ENCODE data around the gene GKN1.

GKN1 gene

DNA sequence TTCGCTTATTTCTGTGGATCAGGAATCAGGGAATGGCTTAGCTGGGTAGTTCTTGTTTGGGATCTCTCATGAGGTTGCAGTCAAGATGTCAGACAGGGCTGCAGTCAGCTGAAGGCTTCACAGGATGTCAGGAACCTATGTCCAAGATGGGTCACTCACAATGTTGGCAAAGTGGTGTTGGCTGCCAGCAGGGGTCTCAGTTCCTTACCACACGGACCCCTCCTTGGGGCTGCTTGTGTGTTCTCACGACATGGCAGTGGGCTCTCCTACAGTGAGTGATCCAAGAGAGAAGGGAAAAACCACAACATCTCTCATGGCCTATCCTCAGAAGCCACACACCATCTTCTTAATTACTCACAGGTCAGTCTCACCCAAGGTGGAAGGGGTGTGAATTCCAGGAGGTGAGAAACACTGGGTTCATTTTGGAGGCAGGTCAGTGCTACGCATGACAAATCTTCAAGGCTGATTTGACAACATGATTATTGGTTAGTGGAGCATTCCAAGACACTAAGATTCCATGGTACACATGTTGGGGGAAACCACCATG is 37.2 kb downstream of the GKN1 start:
- peak; percentile 10 for DNase-seq

DNA sequence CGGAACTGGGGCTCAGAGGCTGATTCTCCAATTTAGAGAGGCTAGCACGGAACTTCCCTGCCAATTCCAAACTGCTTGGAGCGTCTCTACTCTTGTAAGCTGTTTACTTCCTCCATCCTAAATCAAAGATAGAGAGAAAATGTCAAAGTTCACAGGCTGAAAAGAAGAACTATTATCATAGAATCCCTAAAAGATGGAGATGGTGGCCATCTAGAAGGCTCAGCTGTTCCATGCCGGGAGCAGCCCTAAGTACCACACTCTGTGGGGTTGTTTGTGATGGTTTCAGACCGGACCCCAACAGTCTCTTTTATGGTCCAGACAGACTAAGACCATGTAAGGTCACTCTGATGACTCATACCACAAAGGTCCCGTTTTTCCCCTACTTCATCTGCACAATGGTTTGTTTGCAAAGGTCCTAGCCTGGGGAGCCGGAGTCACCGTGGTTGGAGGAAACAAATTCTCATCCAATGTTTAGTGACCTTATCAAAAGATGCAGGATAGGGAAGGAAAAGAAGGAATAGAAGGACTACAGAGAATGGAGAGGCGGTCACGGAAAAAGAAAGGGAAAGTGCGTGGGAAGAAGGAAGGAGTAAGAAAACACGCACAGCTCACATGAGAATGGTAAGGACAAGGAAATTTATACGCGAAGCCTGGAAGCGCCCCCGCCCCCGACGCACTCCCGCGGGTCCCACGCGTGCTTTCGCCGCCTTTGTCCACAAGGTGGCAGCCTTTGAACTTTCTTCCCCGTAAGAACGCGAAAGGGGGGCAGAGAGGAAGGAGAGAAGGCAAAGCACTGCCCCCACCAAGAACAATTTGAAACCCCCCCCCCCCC is 38.1 kb downstream of the GKN1 start:
- DNase-seq: peak; percentile 94

DNA sequence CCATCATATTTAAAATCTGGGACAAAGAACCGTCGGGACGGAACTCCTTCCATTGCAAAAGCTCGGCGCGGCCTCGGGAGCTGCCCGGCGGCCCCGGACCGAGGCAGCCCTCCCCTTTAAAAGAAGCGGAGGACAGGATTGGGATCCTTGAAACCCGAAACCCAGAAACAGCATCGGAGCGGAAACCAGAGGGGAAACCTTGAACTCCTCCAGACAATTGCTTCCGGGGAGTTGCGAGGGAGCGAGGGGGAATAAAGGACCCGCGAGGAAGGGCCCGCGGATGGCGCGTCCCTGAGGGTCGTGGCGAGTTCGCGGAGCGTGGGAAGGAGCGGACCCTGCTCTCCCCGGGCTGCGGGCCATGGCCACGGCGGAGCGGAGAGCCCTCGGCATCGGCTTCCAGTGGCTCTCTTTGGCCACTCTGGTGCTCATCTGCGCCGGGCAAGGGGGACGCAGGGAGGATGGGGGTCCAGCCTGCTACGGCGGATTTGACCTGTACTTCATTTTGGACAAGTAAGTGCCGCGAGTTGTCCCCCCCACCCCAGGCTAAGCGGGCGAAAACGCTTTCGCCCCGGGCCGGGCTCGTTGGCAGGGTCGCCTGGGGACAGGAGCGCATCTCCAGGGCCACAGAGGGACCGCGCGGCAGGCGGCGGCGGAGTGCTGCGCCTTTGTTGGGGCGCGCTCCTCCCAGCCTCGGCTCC is 38.9 kb downstream of the GKN1 start, which contains the start of gene ANTXR1:
Gene ANTXR1 (plus strand): TSS at position 38 of the 698 bp plus-strand sequence. CDS start 321 bp downstream, at position 359.
- DNase-seq: peak; percentile 94

DNA sequence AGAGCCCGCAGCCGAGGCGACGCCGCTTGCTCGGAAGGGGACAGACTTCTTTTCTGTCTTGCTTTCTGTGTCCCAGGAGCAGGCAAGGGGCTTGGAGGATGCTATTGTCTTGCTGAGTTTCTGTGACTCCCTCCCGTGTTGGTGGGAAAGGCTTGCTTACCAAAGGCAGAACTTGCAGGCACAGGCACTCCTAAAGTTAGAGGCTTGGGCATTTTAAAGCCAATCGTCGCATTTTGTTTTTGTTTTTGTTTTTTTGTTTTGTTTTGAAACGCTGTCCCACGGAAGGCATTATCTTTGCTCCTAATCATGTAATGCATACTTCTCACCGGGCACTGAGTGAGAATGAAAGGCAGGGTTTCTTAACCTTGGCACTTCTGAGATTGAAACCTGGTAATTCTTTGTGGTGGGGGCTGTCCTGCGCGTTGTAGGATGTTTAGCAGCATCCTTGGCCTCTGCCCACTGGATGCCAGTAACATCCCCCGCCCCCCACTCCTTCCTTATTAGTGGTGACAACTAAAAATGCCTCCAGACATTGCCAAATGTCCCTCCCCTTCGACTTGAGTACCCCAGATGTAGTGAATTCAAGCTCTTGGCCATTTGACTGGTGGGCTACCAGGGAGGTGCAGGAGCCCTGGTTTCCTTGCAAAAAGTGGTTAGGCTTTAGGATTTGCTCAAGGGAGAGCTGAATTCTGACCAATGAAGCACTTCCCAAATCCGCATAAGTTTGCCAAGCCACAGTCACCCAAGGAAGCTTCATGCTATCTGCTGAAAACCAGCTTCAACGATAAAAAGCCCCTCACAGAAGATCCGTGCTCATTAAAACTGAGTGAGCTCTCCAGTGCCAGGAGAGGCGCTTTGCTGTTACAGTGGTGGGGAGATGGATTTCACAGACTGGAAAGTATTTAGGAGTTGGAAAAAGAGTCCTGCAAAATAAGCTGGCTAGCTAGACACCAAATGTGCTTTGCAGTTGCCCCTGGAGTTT is 39.7 kb downstream of the GKN1 start:
- peak; percentile 61 for DNase-seq

DNA sequence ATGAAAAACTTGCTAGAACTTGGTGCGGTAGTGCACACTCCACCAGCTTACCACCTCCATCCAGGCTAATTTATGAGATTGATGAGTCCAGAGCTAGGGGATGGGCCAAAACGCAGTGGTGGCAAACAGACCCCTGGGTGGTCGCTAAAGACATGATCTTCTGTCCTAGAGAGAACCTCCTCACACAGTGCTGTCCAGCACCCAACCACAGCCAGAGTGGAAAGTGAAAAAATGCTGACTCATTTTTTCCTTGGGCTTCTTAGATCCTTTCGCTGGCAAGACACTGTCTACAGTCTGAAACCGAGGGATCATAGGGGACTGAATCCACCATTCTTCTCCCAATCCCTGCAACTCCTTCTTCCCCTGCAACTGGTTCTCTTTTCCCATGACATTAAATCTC is 42.6 kb downstream of the GKN1 start:
- DNase-seq: no peak

DNA sequence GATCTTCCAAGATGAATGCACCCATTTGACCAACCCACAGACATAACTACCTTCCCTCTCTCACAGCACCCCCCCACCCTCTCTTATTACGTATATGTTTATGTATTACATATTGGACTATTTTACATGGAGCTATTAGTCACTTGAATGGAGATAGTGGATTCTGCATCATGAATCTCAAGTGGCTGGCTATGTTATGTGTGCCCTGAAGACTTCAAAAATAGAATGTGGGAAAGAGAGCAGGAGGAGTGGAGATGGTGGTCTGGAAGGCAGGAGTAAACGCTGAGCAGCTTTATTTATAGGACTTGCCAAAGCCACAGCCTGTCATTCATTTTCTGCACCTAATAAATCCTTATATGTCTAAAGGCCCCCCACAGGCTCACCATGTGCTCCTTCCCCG is 43.4 kb downstream of the GKN1 start:
- no peak for DNase-seq

DNA sequence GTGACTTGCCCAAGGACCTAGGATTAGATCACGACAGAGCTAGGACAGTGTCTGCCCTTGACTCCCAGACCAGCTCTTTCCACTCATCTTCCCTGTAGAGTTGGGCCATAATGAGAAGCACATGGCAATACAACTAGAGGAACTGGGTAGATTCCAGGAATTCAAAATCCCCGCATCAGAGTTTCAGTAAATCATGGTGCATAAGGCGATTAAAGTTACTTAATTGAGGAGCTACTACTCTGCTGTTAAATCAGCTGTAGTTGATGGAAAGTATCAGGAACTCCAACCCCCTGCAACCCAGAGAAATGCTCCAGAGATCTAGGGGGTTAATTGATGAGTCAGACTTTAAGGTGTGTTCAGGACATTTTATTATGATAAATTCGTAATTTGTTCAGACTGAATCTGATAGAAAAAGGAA is 44.3 kb downstream of the GKN1 start:
- no peak for DNase-seq

DNA sequence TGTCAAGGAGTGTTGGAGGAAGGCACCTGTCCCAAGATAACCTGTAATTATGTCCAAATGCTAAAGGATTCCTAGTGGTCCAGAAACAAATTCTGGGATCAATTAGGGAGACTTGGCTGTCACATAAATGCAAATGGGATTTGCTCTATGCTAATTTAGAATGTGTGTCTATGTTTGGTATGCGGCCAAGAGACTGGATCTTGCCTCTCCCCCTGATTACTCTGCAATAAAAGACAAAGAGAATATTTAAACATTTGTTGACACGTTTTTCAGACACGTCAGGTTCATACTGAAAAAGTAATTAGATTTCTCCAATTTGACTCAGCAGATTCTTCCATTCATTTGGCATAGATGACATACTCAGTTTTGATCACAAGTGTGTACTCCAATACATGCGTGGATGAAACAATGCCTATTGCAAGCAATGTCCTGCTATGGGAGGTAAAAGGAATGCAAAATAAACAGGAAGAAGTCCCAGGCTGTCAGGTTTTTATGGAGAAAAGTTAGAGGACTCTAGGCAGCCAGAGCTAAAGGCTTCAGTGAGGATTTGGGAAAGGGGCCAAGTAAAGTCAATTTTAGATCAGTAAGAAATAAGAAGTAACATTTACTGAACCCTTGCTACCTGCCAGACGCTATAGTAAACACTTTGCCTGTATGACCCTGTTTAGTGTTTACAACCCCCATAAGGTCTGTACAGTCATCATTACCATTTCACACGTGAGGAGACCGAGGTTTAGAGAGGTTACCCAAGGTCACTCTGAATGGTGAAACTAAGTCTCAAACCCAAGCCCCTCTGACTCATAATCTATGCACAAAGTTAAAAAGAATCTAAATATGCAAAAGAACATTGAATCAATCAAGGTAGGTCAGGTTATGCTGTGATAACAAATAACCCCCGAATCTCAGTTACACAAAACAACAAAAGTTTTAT is 46.3 kb downstream of the GKN1 start:
- no peak for DNase-seq

DNA sequence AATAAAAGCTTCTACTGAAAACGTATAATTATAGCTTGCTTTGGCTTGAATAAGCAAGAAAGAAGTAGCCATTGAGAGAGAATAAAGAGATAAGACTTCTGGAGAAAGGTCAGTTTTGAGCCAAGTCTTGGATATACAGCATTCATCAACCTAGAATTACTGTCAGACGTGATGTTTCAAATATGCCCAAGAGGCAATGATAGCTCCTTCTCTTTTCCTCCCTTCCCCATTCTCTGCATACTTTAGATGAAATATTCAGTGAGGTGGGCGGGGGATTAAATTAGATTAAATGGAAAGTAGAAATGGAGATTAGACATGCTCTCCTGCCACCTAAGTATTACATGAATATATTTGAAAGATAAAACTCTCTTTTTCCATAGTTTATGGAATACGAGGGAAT is 47.3 kb downstream of the GKN1 start:
- no peak for DNase-seq

DNA sequence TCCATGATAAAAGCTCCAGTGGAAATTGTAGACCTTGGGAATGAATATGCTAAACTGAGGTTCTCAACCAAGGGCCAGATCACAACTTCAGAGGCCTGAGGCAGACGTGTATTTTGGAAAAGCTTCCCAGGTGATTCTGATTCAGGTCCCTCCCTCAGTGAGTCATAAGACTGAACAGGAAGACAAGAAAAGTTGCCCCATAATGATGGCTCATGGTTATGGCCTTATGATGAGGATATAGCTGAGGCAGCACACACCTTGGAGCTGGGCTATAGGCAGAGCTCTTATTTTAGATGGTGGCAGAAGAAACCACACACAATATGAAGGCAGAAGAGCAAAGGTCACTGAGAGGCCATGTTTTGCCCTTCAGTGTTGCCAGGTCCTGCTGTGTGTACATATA is 48.1 kb downstream of the GKN1 start:
- DNase-seq: no peak

DNA sequence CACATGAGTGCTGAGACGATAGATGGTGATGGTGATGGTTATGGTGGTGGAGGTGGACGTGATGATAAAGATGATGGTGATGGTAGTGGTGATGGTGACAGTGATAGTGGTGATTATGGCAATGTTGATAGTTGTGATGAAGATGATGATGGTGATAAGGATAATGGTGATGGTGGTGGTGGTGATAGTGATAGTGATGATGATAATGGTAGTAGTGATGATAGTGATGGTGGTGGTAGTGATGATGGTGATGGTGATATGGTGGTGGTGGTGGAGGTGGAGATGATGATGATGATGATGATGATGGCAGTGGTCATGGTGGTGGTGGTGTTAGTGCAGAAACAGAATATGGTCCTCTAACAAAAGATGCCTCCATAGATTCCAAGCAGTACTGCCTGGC is 48.8 kb downstream of the GKN1 start:
- DNase-seq: no peak

DNA sequence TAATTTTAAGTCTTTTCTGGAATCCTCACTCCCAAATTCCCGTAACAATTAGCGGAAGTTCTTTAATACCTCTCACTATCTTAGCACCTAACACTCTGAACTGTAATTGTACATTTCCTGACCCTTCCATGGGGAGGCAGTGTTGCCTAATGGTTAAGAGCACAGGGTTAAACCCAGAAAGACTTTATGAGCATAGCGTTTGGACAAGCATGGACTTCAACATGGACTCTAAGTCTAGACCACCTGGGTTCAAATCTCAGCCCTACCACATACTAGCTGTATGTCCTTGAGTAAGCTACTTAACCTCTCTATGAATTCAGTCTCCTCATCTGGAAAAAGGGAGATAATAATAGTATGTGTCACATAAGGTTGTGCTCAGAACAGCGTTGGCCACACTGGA is 51.6 kb downstream of the GKN1 start:
- no peak for DNase-seq

DNA sequence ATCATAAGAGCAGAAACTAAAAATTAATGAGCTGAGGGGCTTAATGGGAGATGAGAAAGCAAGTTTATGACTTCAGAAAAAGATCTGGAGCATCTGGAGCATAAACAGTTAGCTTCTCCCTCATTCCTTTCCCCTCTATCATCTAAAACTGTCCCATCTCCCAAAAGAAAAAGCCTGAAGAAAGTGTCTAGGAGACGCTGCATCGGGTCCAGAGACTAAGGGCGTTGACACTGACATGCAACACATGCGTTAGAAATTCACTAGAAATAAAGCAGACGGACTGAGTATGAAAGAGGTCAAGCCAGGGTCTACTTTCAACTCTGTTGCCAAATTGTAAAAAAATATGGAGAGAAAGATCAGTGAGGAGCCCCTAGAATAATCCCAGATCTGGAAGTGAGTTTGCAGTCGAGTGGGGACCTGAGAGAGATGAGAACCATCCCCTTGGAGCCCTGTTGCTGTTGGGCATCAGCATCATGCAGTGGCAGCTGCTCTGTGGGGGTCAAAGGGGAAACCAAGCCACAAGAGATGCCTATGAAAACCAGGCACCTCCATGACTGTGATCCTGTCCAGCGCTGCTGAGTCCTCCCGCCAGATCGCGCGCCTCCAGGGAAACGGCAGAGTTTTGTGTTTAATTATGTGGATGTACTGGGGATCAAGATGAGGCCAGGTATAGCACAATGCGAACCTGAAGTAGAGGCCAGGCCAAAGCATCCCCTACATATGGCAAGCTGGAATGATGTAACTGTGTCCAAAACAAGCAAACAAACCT is 52.4 kb downstream of the GKN1 start:
- no peak for DNase-seq

Data from retina (tissue), 1 donor.